HCT116 (cell line): ENCODE results near the gene SNX22. TPM values are rescaled to one million over a fixed set of nuclear protein-coding genes. Genes with fewer than 3 reads are reported as not detected.

ENCODE experiments used
- ATAC-seq: fragments of 200-7000 bp; cut with Tn5 transposase; 2 replicates; pipeline ENCODE4 v1.9.1; 2020; ENCODE audit warnings: mild to moderate bottlenecking, moderate library complexity
- BruUV-seq: library from RNA; stranded (reverse); fragments of 400-500 nt; replicated peaks from 2 replicates; lab custom pipeline; 2021; lab: Mats Ljungman, UMichigan
- CTCF ChIA-PET: fragments of 300-600 bp; sonication (Branson Sonifier 250); formaldehyde crosslinking; loops from one replicate; lab custom pipeline; 2021; ENCODE audit warnings: antibody characterized with exemption; lab: Charles Lee
- POLR2A ChIA-PET: fragments of 300-600, 350-600 bp; sonication (Branson Sonifier 250); formaldehyde crosslinking; loops from one replicate; lab custom pipeline; 2021; ENCODE audit warnings: antibody characterized with exemption; lab: Charles Lee
- RAD21 ChIA-PET, 2 experiments: fragments of 300-600 bp; sonication (Branson Sonifier 250); formaldehyde crosslinking; loops; one replicate each; lab custom pipeline; 2023; ENCODE audit warnings: low total read pairs in 2 of 2; ENCODE audit not compliant: uncharacterized antibody in 2 of 2, unreplicated experiment in 2 of 2, low non-redundant PET in 1 of 2; lab: Charles Lee
- DNase-seq: peaks from one replicate; pipeline ENCODE4 v3.0.0-alpha.2; 2010; ENCODE audit warnings: low read depth, low spot score
- H2AFZ ChIP-seq: fragments of 200-600 bp; shearing (Covaris generic), sonication (generic); 2 replicates; pipeline ENCODE4 v1.6.1; 2017; ENCODE audit warnings: low read depth, mixed run types, mixed read lengths, antibody characterized with exemption, low read length; ENCODE audit not compliant: poor library complexity, severe bottlenecking
- H3K27ac ChIP-seq: 2 replicates; pipeline ENCODE4 v1.5.1; 2012; ENCODE audit warnings: low read depth, low read length
- H3K27me3 ChIP-seq: fragments of 200-600 bp; sonication (generic); 2 replicates; pipeline ENCODE4 v1.6.1; 2016; ENCODE audit warnings: mixed run types, low read length, mixed read lengths; ENCODE audit not compliant: insufficient read depth
- H3K36me3 ChIP-seq, 2 experiments: fragments of 200-500 bp in 1 of 2; fragments of 200-600 bp in 1 of 2; sonication (Bioruptor generic) in 1 of 2; sonication (generic) in 1 of 2; 2 replicates each; pipeline versions ENCODE4 v1.5.1 to v1.6.1; 2014 to 2016; ENCODE audit warnings: low read length in 2 of 2, inconsistent platforms in 1 of 2, mixed read lengths in 1 of 2, mixed run types in 1 of 2; ENCODE audit not compliant: insufficient read depth in 2 of 2, control insufficient read depth in 1 of 2
- H3K4me1 ChIP-seq, 2 experiments: fragments of 200-600 bp in 1 of 2; sonication (generic) in 1 of 2; 2 replicates each; pipeline versions ENCODE4 v1.5.1 to v1.6.1; 2012 to 2017; ENCODE audit warnings: low read length in 2 of 2, inconsistent platforms in 1 of 2, mild to moderate bottlenecking in 1 of 2, mixed read lengths in 1 of 2, mixed run types in 1 of 2, moderate library complexity in 1 of 2; ENCODE audit not compliant: insufficient read depth in 2 of 2, control insufficient read depth in 1 of 2
- H3K4me2 ChIP-seq: fragments of 200-600 bp; sonication (generic); 2 replicates; pipeline ENCODE4 v1.6.1; 2017; ENCODE audit warnings: mixed run types, low read length, mixed read lengths
- H3K4me3 ChIP-seq, 2 experiments: fragments of 200-600 bp in 1 of 2; sonication (generic) in 1 of 2; replicated peaks in 1 of 2; 2 replicates each; pipeline ENCODE4 v1.5.1; 2011 to 2016; ENCODE audit warnings: low read length in 2 of 2, control low read depth in 1 of 2, low read depth in 1 of 2, mild to moderate bottlenecking in 1 of 2, mixed read lengths in 1 of 2, mixed run types in 1 of 2
- H3K79me2 ChIP-seq: fragments of 200-600 bp; sonication (generic); 2 replicates; pipeline ENCODE4 v1.6.1; 2017; ENCODE audit warnings: mild to moderate bottlenecking, mixed run types, low read length, moderate library complexity, mixed read lengths; ENCODE audit not compliant: insufficient read depth
- H3K9ac ChIP-seq: fragments of 200-600 bp; sonication (generic); 2 replicates; pipeline ENCODE4 v1.6.1; 2016; ENCODE audit warnings: low read length, mixed read lengths
- H3K9me2 ChIP-seq: fragments of 200-600 bp; sonication (generic), shearing (Covaris generic); 2 replicates; pipeline ENCODE4 v1.6.1; 2017; ENCODE audit warnings: mixed run types, mild to moderate bottlenecking, moderate library complexity; ENCODE audit not compliant: insufficient read depth
- H3K9me3 ChIP-seq, 2 experiments: fragments of 200-500 bp in 1 of 2; fragments of 200-600 bp in 1 of 2; sonication (Bioruptor generic) in 1 of 2; sonication (generic) in 1 of 2; 2 replicates each; pipeline ENCODE4 v1.6.1; 2014 to 2017; ENCODE audit warnings: low read length in 2 of 2, mixed read lengths in 2 of 2, inconsistent platforms in 1 of 2, low read depth in 1 of 2, mild to moderate bottlenecking in 1 of 2, mixed run types in 1 of 2, moderate library complexity in 1 of 2; ENCODE audit not compliant: control insufficient read depth in 1 of 2, insufficient read depth in 1 of 2
- H4K20me1 ChIP-seq: fragments of 200-600 bp; sonication (generic), shearing (Covaris generic); 2 replicates; pipeline ENCODE4 v1.6.1; 2017; ENCODE audit warnings: mixed run types, mild to moderate bottlenecking, moderate library complexity; ENCODE audit not compliant: insufficient read depth
- CEBPB ChIP-seq: IDR thresholded peaks from 2 replicates; pipeline ENCODE4 v1.6.1; 2012; ENCODE audit warnings: low read depth
- EGR1 ChIP-seq: IDR thresholded peaks from 2 replicates; pipeline ENCODE4 v1.6.1; 2012; ENCODE audit warnings: low read depth
- ELF1 ChIP-seq: IDR thresholded peaks from 2 replicates; pipeline ENCODE4 v1.6.1; 2012; ENCODE audit warnings: low read depth, borderline replicate concordance
- JUND ChIP-seq: IDR thresholded peaks from 2 replicates; pipeline ENCODE4 v1.6.1; 2012
- MAX ChIP-seq: IDR thresholded peaks from 2 replicates; pipeline ENCODE4 v1.6.1; 2012
- POLR2A ChIP-seq: IDR thresholded peaks from 2 replicates; pipeline ENCODE4 v1.7.0; 2011; ENCODE audit warnings: borderline replicate concordance; ENCODE audit not compliant: insufficient read depth, insufficient read length; ENCODE audit errors: extremely low read depth
- SRF ChIP-seq: IDR thresholded peaks from 2 replicates; pipeline ENCODE4 v1.6.1; 2012; ENCODE audit warnings: low read depth
- TCF7L2 ChIP-seq: IDR thresholded peaks from 2 replicates; pipeline ENCODE4 v1.7.0; 2011; ENCODE audit warnings: borderline replicate concordance, inconsistent platforms; ENCODE audit not compliant: insufficient read depth, insufficient read length; ENCODE audit errors: extremely low read depth
- YY1 ChIP-seq: IDR thresholded peaks from 2 replicates; pipeline ENCODE4 v1.6.1; 2011; ENCODE audit warnings: low read length, low read depth, moderate library complexity, mild to moderate bottlenecking; ENCODE audit not compliant: insufficient replicate concordance; ENCODE audit errors: extremely low read depth
- ZFX ChIP-seq: fragments of 450-650 bp; IDR thresholded peaks from 2 replicates; pipeline ENCODE4 v1.6.1; 2017
- ZNF274 ChIP-seq: fragments of 200-500 bp; sonication (Bioruptor generic); IDR thresholded peaks from 2 replicates; pipeline ENCODE4 v1.6.1; 2014; ENCODE audit warnings: mild to moderate bottlenecking, low read depth, low read length, inconsistent platforms
- intact Hi-C: fragments of 100-400 bp; cut with micrococcal nuclease; formaldehyde crosslinking; loops from 2 replicates; pipeline ENCODE4 v1.10.0; 2022
- total RNA-seq: library from RNA; stranded (reverse); gene quantifications from one replicate; pipeline ENCODE4 v1.2.1, GENCODE V29; 2021; ENCODE audit not compliant: unreplicated experiment

SNX22 gene
- total RNA-seq, 1 experiment from 2014 or later, result 6.3 TPM

GRCh38 chr15:64187396-64188191, 36.1 kb downstream of the SNX22 start:
- no peaks in the 10 kb centered on the region for H3K79me2 ChIP-seq
- no peak overlapping the region for H3K27ac ChIP-seq
- no peak overlapping the region for H3K4me2 ChIP-seq
- no TSS peak for BruUV-seq
- no peaks in the 10 kb centered on the region for H3K27me3 ChIP-seq
- ChIA-PET RAD21 (no interaction called here), CTCF (no interaction called here), POLR2A (no interaction called here)
- H3K9me3 ChIP-seq, result no peaks in the 10 kb centered on the region
- DNase-seq, result no peak
- intact Hi-C loops, result no loop called here
- TF ChIP-seq CEBPB, result no peak
- no peak for TF ChIP-seq SRF
- no peak for TF ChIP-seq POLR2A
- TF ChIP-seq JUND, result no peak
- TF ChIP-seq TCF7L2, result no peak
- no peak for TF ChIP-seq ZFX
- TF ChIP-seq ZNF274, result no peak
- no peak for TF ChIP-seq MAX
- TF ChIP-seq ELF1, result no peak
- no peak for TF ChIP-seq EGR1
- TF ChIP-seq YY1, result no peak
- H3K36me3 ChIP-seq, result peaks cover 0 to 3% of the 10 kb centered on the region in 2 experiments; a peak in 1 of 4 replicates
- no peak overlapping the region for H3K9ac ChIP-seq
- H2AFZ ChIP-seq, result no peak overlapping the region
- no peak overlapping the region for H3K4me3 ChIP-seq
- H4K20me1 ChIP-seq, result no peaks in the 10 kb centered on the region
- no peaks in the 10 kb centered on the region for H3K4me1 ChIP-seq
- ATAC-seq, result no peak
- H3K9me2 ChIP-seq, result no peaks in the 10 kb centered on the region
